K562 (cell line): Measurements from ENCODE around the gene ZNF181. TPM values are rescaled to one million over a fixed set of nuclear protein-coding genes. Genes with fewer than 3 reads are reported as not detected.

Source experiments
- ATF6 ChIP-seq: sonication (generic); formaldehyde crosslinking; IDR thresholded peaks from 2 replicates; pipeline ENCODE4 v1.4.0; 2020; ENCODE audit warnings: mild to moderate bottlenecking, missing genetic modification reagents
- CHD4 ChIP-seq: fragments of 200-600 bp; sonication (generic); IDR thresholded peaks from 3 replicates; pipeline ENCODE4 v1.6.1; 2012; ENCODE audit warnings: low read depth, mild to moderate bottlenecking, mixed read lengths, low read length, inconsistent platforms; ENCODE audit not compliant: insufficient read depth, insufficient replicate concordance, poor library complexity, severe bottlenecking
- CTCFL ChIP-seq: IDR thresholded peaks from 2 replicates; pipeline ENCODE4 v1.6.1; 2011; ENCODE audit warnings: borderline replicate concordance, low read depth, mild to moderate bottlenecking, moderate library complexity, low read length; ENCODE audit not compliant: insufficient read depth, poor library complexity, severe bottlenecking
- HMGN3 ChIP-seq: IDR thresholded peaks from 2 replicates; pipeline ENCODE4 v1.6.1; 2011; ENCODE audit warnings: borderline replicate concordance, low read depth, mild to moderate bottlenecking, mixed read lengths, low read length; ENCODE audit not compliant: insufficient read length; ENCODE audit errors: extremely low read depth
- MTA3 ChIP-seq: fragments of 450-650 bp; formaldehyde crosslinking; IDR thresholded peaks from 2 replicates; pipeline ENCODE4 v1.6.1; 2017; ENCODE audit warnings: mild to moderate bottlenecking, borderline replicate concordance
- NCOA6 ChIP-seq: fragments of 450-650 bp; IDR thresholded peaks from 2 replicates; pipeline ENCODE4 v1.6.1; 2017; ENCODE audit warnings: mild to moderate bottlenecking
- PHF8 ChIP-seq: fragments of 200-600 bp; sonication (generic); IDR thresholded peaks from 2 replicates; pipeline ENCODE4 v1.6.1; 2012; ENCODE audit warnings: mixed run types, mild to moderate bottlenecking, inconsistent platforms, low read length, moderate library complexity, borderline replicate concordance
- POLR3A ChIP-seq: IDR thresholded peaks from 2 replicates; pipeline ENCODE4 v1.6.1; 2011; ENCODE audit warnings: borderline replicate concordance, mild to moderate bottlenecking, moderate library complexity; ENCODE audit not compliant: insufficient read length, insufficient read depth; ENCODE audit errors: extremely low read depth
- RBM22 ChIP-seq: fragments of 200-400 bp; formaldehyde crosslinking; IDR thresholded peaks from 2 replicates; pipeline ENCODE4 v1.6.1; 2018; ENCODE audit warnings: low read length, low read depth; ENCODE audit not compliant: poor library complexity, severe bottlenecking
- SP1 ChIP-seq: sonication (generic); formaldehyde crosslinking; IDR thresholded peaks from 2 replicates; pipeline ENCODE4 v1.8.1; 2022; ENCODE audit warnings: mild to moderate bottlenecking, missing genetic modification reagents
- VEZF1 ChIP-seq: fragments of 200-800 bp; sonication (Bioruptor generic); IDR thresholded peaks from 2 replicates; pipeline ENCODE4 v1.6.1; 2017; ENCODE audit warnings: missing genetic modification characterization, missing compliant biosample characterization
- ZBTB11 ChIP-seq, 3 experiments: fragments of 200-800 bp in 1 of 3; fragments of 250-450 bp in 1 of 3; fragments of 450-650 bp in 1 of 3; sonication (Bioruptor Pico) in 1 of 3; sonication (Bioruptor generic) in 1 of 3; formaldehyde crosslinking in 1 of 3; IDR thresholded peaks; 2 replicates each; pipeline versions ENCODE4 v1.6.1 to v1.8.0; 2016 to 2022; ENCODE audit warnings: mild to moderate bottlenecking in 2 of 3, missing genetic modification characterization in 2 of 3, missing compliant biosample characterization in 1 of 3, moderate library complexity in 1 of 3
- ZFX ChIP-seq: sonication (generic); formaldehyde crosslinking; IDR thresholded peaks from 2 replicates; pipeline ENCODE4 v1.8.0; 2022; ENCODE audit warnings: mild to moderate bottlenecking, missing genetic modification reagents, moderate library complexity
- ZNF274 ChIP-seq: IDR thresholded peaks from 2 replicates; pipeline ENCODE4 v1.6.1; 2011; ENCODE audit warnings: low read depth, mild to moderate bottlenecking, low read length, moderate library complexity, borderline replicate concordance
- polyA plus RNA-seq, 8 experiments: library from polyadenylated mRNA; depleted of rRNA in 4 of 8; stranded (reverse) in 5 of 8; unstranded in 3 of 8; fragments of >200 nt; fragmentation: Nextera tagmentation in 2 of 8; fragmentation: Illumina TruSeq in 1 of 8; extraction: Ambion mirVana in 2 of 8; extraction: Trizol in 1 of 8; gene quantifications; 2 replicates each; pipeline versions ENCODE4 v1.2.1 to v1.2.3, GENCODE V29; 2011 to 2014; ENCODE audit warnings: inconsistent platforms in 1 of 8, missing spikeins in 1 of 8
- total RNA-seq, 7 experiments: library from RNA; depleted of rRNA in 6 of 7; stranded (reverse); fragments of >200 nt in 6 of 7; fragmentation: Illumina TruSeq in 2 of 7; extraction: Trizol in 2 of 7; gene quantifications; 2 replicates each; pipeline versions ENCODE4 v1.2.1 to v1.2.3, GENCODE V29; 2011 to 2021; ENCODE audit warnings: low replicate concordance in 1 of 7

ZNF181 gene
- total and polyA plus RNA-seq, 9 of the 15 experiments (the other 6 are each of a cell fraction or from before 2014, with no cell fraction given), result 4.3 to 20.3 (median 12.1) TPM

- TF ChIP-seq ATF6 (no peak), CTCFL (no peak), NCOA6 (no peak), HMGN3 (no peak), ZFX (peak; percentile 82), MTA3 (no peak), POLR3A (no peak), CHD4 (no peak), RBM22 (no peak), PHF8 (no peak), ZBTB11 (CRISPR knock-in tag; IDR thresholded peaks at IDR 0.05) (no peak), SP1 (CRISPR knock-in tag) (peak; percentile 23; the same call in 1 of the 2 replicates), ZNF274 (no peak), VEZF1 (CRISPR knock-in tag) (no peak)
Measured at GRCh38 chr19:34734537-34735103, 577 bp downstream of the ZNF181 start (continued).
